Measurements from ENCODE around the gene HOXC12. TPM values are rescaled to one million over a fixed set of nuclear protein-coding genes. Genes with fewer than 3 reads are reported as not detected.

The HOXC12 gene
- total RNA-seq, 4 donors from 2014 or later: 0.22 to 1.4 TPM; not detected in 2

- Histone ChIP-seq H3K27ac (peak overlapping the region; percentile 65 to 99 (median 79)), H3K36me3 (peaks cover 0 to 4% (median 0%) of the 10 kb centered on the region in 3 donors), H3K9me3 (no peaks in the 10 kb centered on the region), H3K4me1 (peaks cover 0 to 89% (median 17%) of the 10 kb centered on the region in 4 donors), H3K4me3 (peak overlapping the region; percentile 30 to 49 (median 41)), H3K27me3 (peaks cover 0 to 51% of the 10 kb centered on the region in 2 donors)
- 30 to 34% methylated on average over 20 to 22 of the region's 22 CpGs for WGBS, 2 donors
- TF ChIP-seq POLR2A (IDR thresholded peaks at IDR 0.05): no peak
- no peak for TF ChIP-seq EP300 (IDR thresholded peaks at IDR 0.05)
- no peak for TF ChIP-seq CTCF (IDR thresholded peaks at IDR 0.05)
- no peak for DNase-seq (ENCODE audit: low spot score in 2 of 2)
Observed at GRCh38 chr12:54006559-54007220, 52.0 kb downstream of the HOXC12 start.

- Histone ChIP-seq H3K4me1 (peaks cover 0 to 86% (median 17%) of the 10 kb centered on the region in 4 donors), H3K4me3 (no peak overlapping the region), H3K27me3 (peaks cover 0 to 56% of the 10 kb centered on the region in 2 donors), H3K27ac (peak overlapping the region in 3 of 4 donors; percentile 23 to 99 (median 96)), H3K36me3 (peaks cover 0 to 4% (median 0%) of the 10 kb centered on the region in 3 donors), H3K9me3 (no peaks in the 10 kb centered on the region)
- DNase-seq (ENCODE audit: low spot score in 2 of 2): no peak
- 37 to 51% methylated on average over 2 of the region's 2 CpGs for WGBS, 2 donors
- TF ChIP-seq CTCF (IDR thresholded peaks at IDR 0.05) (no peak), EP300 (IDR thresholded peaks at IDR 0.05) (no peak), POLR2A (IDR thresholded peaks at IDR 0.05) (no peak)
Observed at GRCh38 chr12:54007538-54008259, 53.0 kb downstream of the HOXC12 start.

- no peaks in the 10 kb centered on the region for H3K36me3 ChIP-seq
- no peaks in the 10 kb centered on the region for H3K9me3 ChIP-seq
- peak overlapping the region in 3 of 4 donors; percentile 23 to 99 (median 96) for H3K27ac ChIP-seq
- TF ChIP-seq CTCF (IDR thresholded peaks at IDR 0.05): no peak
- TF ChIP-seq POLR2A (IDR thresholded peaks at IDR 0.05): no peak
- TF ChIP-seq EP300 (IDR thresholded peaks at IDR 0.05): no peak
- 52 to 56% methylated on average over 2 of the region's 2 CpGs for WGBS, 2 donors
- no peak for DNase-seq (ENCODE audit: low spot score in 2 of 2)
- peaks cover 0 to 86% (median 20%) of the 10 kb centered on the region in 4 donors for H3K4me1 ChIP-seq
- H3K27me3 ChIP-seq: peaks cover 0 to 57% of the 10 kb centered on the region in 2 donors
- no peak overlapping the region for H3K4me3 ChIP-seq
Observed at GRCh38 chr12:54008260-54008552, 53.5 kb downstream of the HOXC12 start.

Small RNAs within 50 kb of the gene (small RNA-seq; reads per million reads assigned to genes)
- gene AC012531.3: not detected
- gene AC012531.4: not detected
- gene MIR196A2: 27.1 reads per million, percentile 93 among the genes with 10 or more reads in this experiment
- not detected for gene RF01905
- not detected for gene RF01906

Other genes with a start within 250 kb of the HOXC12 start
- 100 to 1,000 TPM; 226 to 383 (median 285) TPM for gene CALCOCO1, start 227.5 kb upstream of the HOXC12 start, total RNA-seq
- not detected for gene CISTR, start 202.9 kb upstream of the HOXC12 start, total RNA-seq
- gene HOXC13, start 16.1 kb upstream of the HOXC12 start, total RNA-seq: not detected
- under 1 TPM in 3 of 4 donors, not detected in 1; 0.20 to 0.63 (median 0.60) TPM for gene HOXC11, start 18.2 kb downstream of the HOXC12 start, total RNA-seq
- gene HOTAIR, start 20.1 kb downstream of the HOXC12 start, total RNA-seq: under 1 TPM in 3 of 4 donors, not detected in 1; 0.20 to 0.42 (median 0.30) TPM
- 1 to 10 TPM; 1.7 to 6.1 (median 2.5) TPM for gene HOXC10, start 30.2 kb downstream of the HOXC12 start, total RNA-seq
- 10 to 100 TPM in 1 of 4 donors, 1 to 10 TPM in 3; 4.4 to 10.5 (median 7.9) TPM for gene HOXC9, start 45.3 kb downstream of the HOXC12 start, total RNA-seq
- 1 to 10 TPM in 3 of 4 donors, under 1 TPM in 1; 0.98 to 2.3 (median 2.0) TPM for gene HOXC8, start 54.1 kb downstream of the HOXC12 start, total RNA-seq
- 10 to 100 TPM in 1 of 4 donors, 1 to 10 TPM in 3; 3.6 to 17.3 (median 7.2) TPM for gene HOXC6, start 73.5 kb downstream of the HOXC12 start, total RNA-seq
- 1 to 10 TPM; 1.4 to 2.7 (median 1.7) TPM for gene HOXC5, start 78.1 kb downstream of the HOXC12 start, total RNA-seq
- 1 to 10 TPM; 2.7 to 8.1 (median 4.1) TPM for gene HOXC4, start 98.9 kb downstream of the HOXC12 start, total RNA-seq
- gene SMUG1, start 234.1 kb downstream of the HOXC12 start, total RNA-seq: 10 to 100 TPM; 31.5 to 55.5 (median 36.3) TPM